Right hindlimb (tissue), 1 donor: ENCODE results near the gene WDR17.

Experiments used
- DNase-seq: peaks from one replicate; pipeline ENCODE4 v3.0.0-alpha.2; 2018

WDR17 gene

DNA sequence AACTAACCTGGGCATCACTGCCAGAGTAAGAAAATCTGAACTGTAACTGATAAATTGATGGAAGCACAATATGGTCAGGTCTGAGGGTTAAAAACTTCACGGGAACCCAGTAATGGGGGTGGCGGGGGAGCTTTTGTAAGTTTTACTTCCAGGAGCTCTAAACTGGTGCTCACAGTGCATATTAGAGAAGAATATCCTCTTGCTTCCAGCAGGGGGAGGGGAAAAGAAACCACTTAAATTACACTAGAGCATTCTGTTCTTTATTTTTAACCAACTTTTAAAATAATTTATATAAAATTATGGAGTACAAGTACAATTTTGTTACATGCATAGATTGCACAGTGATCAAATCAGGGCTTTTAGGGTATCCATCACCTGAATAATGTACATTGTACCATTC is 33.7 kb downstream of the WDR17 start:
- DNase-seq, result no peak

DNA sequence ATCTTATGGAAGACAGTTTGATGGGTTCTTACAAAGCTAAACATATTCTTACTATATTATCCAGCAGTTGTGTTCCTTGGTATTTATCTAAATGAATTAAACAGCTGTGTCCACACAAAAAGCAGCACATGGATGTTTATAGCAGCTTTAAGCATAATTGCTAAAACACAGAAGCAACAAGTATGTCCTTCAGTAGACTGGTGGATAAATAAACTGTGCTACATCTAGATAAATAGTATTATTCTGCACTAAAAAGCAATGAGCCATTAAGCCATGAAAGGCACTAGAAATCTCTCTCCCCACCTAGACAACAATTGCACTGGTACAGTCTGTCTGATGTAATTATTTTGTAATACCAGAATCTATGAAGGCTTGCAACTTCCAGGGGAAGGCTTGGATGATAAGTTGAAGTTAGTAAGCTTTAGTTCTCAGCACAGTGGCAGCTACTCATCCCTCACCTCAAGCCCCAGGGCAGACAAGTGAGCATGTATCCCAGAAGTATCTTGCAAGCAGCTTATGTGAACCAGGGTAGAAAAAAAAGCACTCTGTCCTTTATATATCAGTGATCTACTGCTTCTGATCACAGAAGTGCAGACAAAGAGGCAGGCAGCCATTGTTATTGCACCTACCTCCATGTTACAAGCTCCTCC is 36.9 kb downstream of the WDR17 start:
- no peak for DNase-seq

DNA sequence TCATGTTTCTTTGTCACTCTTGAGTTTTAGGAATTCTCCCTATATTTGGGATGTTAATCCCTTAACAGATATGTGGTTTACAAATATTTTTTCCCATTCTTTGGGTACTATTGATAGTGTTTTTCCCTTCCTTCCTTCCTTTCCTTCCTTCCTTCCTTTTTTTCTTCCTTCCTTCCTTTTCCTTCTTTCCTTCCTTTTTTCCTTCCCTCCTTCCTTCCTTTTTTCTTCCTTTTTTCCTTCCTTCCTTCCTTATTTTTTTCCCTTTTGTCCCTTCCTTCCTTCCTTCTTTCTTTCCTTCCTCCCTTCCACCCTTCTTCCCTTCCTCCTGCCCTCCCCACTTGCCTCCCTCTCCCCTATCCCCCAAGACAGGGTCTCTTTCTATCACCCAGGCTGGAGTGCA is 42.1 kb downstream of the WDR17 start:
- DNase-seq, result no peak

DNA sequence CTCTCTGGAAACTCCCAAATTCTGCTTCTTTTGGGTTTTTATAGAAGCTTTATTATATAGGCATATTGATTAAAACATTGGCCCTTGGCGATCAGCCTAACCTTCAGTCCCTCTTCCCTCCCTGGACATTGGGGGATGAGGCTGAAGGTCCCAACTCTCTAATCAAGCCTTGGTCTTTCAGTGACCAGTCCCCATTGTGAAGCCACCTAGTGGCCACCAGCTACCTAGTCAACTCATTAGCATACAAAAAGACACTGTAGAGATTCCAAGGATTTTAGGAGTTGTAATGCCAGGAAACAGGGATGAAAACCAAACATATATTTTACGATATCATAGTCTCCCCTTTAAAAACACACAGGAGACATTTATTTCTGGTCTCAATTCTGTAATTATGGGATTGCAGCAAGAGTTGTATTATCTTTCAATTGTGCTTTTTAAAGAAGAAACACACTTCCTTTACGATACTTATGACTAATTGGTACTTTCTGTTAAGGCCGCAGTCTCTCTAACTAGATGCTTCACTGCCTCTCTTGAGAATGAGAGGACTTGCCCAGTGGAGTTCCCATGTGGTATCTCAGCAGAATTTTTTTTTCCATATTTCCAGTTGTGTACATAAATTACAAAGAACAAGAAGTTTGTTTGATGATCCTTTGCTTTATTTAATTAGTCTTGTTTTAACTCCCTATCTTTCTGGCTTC is 58.2 kb downstream of the WDR17 start:
- DNase-seq, result no peak

DNA sequence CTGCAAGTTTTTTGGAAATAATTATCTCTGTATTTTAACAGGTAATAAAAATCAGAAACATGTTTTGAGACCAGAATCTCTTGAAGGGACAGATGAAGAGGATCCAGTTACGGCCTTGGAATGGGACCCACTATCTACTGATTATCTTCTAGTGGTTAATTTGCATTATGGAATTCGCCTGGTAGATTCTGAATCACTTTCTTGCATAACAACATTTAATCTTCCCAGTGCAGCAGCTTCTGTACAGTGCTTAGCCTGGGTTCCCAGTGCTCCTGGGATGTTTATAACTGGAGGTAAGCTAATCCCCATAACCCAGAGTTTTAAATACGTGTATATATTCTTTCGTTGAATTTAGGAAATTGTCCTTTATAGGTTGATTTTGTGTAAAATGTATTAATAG is 59.4 kb downstream of the WDR17 start:
- no peak for DNase-seq

DNA sequence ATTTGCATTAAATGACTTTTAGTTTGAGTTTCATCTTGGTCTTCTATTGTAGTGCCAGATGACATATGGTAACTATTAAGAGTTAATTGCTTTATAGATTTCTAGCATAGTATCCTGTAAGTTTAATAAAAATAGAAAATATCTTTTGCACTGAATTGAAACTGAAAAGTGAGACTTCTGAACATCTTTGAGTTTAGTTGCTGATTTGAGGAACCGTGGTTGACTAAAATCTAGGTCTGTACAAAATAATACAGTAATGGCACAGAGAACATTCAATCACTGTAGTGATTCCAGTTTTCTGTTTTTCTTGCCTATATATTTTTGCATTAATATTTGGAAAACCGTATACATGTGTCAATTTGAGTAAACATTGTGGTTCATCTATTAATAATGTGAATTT is 69.0 kb downstream of the WDR17 start:
- DNase-seq, result no peak

DNA sequence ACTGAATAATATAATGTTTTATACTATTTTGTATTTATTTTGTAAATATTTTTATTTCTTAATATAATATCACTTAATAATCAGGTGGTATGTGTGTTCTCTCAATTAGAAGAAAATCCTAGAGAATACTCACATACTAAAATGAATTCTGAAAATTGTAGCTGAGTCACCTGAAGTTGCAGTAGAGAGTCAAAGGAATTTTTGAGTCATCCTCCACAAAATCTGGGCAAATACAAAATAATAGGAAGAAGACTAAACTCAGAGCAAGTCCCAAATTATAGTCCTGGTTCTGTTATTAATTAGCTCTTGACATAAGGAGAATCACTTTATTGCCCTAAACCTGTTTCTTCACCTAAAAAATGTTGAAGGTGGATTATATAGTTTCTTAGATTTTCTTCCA is 72.0 kb downstream of the WDR17 start:
- DNase-seq, result no peak

DNA sequence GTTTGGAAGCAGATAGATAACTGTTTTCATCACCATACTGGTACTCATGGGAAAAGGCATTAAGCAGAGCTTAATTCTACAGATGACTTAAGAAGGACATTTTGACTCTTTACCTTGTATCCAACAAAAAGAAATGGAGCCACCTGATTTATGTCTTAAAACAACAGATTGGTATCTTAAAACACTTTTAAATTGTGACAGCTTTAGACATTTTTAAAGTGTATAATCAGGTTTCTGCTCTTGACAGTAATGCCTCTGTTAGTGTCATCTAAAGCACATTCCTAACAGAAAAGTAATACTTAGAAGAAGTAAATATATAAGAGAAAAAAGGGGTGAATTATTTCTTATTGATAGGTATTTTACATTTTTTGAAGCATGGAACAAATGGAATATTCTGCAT is 73.9 kb downstream of the WDR17 start:
- no peak for DNase-seq

DNA sequence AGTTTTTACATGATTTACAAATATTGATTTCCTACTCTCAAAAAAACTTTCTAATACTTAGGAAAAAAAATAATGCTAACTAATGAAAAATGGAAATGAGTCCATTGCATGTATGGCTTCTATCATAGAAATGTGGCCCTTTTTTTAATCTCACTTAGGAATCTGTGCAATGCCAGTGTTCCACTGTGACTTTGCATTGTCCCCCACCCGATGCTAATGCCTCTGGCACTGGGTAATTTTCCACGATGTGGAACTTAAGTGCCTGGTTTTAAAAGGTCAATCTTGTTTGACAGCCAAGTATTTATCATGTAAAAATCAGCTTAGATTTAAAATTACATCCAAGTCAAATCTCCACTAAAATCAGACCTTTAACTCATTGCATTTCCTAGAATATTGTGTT is 76.6 kb downstream of the WDR17 start:
- no peak for DNase-seq

DNA sequence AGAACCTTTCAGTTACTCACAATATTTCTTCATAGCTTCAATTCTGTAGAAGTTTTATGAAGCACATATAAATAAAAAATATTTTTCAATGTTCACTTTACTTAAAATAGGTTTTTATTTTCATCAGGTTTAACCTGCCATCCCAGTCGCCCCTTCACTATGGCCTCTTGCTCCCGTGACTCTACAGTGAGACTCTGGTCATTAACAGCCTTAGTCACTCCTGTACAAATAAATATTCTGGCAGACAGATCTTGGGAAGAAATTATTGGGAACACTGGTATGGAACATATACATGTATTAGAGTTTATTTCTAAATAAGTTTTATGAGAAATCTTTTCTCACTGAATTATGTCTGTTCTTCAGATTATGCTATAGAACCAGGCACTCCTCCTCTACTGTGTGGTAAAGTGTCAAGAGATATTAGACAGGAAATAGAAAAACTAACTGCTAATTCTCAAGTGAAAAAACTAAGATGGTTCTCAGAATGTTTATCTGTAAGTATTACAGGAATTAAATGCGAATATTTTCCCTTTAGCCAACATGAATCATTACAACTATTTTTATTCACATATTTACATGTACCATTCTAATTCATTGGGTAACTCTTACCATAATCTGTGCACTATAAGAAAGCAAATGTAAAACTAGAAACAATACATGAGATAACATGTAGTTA is 84.2 kb downstream of the WDR17 start:
- no peak for DNase-seq

DNA sequence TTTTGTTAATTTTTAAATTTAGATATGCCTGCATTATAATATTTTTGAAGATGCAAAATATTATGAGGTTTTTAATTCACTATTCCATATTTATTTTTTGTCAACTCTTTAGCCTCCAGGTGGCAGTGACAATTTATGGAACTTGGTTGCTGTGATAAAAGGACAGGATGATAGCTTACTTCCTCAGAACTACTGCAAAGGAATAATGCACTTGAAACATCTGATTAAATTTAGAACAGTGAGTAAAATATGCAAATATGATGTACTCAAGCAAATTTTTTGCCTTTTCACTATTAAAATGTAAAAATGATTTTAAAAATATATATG is 84.7 kb downstream of the WDR17 start:
- DNase-seq, result no peak

DNA sequence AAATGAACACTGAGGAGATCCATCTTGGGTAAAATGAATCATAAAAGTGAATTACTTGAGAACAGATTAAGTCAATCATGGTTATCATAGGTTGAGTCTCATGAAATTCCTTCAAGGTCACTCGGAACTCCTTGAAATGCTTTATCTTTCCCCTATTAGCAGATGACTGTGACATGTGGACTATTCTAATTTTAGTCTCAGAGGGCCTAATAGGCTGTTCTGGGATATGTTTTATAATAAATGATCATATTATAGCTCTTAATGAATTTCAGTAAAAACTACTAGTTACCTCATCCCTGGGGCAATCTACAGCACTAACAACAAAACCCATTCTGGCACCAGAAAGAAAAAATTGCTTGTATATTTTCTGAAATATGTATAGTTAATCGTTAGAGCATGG is 85.1 kb downstream of the WDR17 start:
- DNase-seq, result no peak

DNA sequence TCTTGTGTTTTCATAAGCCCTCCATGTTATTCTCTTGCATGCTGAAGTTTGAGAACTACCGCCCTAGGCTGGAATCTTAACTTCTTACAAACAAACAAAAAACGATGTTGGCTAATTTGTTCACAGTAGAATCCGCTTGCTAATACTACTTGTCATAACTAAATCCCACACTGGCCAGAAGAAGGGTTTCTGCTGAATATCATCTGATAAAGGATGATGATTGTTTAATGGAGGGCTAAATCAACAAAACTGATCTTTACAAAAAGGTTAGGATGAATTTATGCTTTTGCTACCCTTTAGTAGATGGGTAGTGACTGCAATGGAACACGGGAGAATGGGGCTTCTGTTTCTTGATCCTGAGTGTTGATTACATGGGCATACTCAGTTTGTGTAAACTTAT is 87.5 kb downstream of the WDR17 start:
- no peak for DNase-seq

DNA sequence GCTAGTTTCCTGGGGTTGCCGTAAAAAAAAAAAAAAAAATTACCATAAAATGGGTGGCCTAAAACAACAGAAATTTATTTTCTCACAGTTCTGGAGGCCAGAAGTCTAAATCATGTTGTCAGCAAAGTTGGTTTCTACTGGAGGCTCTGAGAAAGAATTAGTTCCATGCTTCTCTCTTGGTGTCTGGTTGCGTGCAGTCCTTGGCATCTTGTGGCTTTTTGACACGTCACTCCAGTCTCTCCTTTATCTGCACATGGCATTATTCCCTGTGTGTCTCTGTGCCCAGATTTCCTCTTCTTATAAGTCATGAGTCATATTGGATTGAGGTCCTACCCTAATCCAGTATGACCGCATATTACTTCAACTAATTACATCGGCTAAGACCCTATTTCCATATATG is 91.0 kb downstream of the WDR17 start:
- no peak for DNase-seq

DNA sequence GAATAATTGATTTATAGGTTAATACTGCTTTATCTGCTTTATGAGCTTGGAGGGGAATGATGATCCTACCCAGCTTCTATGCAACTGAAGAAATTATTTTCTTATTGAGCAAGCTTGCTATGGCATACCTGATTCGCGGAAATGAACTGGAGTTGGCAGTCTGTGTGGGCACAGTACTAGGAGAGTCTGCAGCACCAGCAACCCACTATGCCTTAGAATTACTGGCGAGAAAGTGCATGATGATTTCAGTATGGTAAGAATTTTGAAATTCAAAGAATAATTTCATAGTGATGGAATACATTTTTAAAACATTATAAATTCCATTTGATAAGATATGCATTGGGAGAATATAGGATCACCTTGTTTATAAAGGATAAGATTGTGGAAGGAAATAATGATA is 97.4 kb downstream of the WDR17 start:
- DNase-seq, result no peak

DNA sequence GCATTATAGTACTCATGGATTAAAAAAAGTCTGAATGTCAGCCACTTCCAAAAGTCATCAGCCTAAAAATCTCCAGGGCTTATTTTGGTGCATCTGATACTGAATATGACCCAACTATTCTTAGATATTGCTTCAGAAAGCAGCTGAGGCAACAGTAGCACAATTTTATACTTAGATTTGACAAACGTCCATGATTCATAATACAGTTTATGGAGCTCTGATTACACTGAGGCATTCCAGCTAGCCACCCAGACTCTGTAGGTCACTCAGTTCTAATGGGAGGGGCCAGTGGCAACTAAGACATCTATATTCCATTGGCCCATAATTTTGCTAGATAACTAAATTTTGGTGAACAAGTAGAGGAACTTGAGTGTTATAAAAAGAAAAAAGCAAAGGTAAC is 119.4 kb downstream of the WDR17 start:
- no peak for DNase-seq

DNA sequence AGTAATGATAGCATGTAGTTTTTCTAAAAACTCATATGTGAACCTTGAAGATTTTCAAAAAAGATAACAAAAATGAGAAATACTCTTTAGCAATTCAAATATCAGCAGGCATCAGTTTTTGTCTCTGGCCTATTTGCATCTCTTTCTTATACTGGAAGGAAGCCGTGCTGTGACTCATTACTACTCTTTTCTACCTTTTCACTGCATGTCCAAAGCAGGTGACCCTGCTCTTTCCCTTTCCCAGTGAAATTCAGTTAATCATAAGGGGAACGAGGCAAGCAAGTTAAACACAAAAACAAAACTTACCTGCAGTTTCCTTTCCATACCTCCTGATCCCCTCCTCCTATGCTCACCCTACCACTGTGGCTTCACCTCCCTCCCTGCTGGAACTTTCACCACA is 120.4 kb downstream of the WDR17 start:
- no peak for DNase-seq

DNA sequence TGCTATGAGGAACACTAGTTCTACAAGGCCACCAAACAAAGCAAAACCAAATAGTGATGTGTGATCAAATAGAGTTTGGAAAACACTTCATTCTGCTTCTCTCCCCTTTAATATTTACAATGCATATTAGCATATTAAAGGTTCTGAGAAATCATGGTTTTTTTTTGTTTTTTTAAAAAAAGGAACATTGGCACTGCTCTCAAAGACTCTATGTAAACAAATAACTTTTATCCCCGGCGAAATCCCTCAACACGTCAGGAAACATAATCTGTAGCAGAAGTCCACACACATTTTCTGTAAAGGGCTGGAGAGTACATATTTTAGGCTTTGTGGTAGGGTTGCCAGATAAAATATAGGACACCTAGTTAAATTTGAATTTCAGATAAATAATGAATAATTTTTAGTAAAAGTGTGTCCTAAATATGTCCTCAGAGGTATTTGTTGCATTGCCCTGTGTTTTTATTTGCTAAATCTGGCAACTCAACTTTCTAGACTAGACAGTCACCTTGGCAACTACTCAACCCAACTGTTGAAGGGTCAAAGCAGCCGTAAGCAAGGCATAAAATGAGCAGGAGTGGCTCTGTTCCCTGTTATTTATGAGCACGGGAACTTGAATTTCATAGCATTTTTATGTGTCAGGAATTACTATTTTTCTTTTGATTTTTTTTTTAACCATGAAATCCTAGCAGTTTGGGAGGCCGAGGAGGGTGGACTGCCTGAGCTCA is 121.2 kb downstream of the WDR17 start:
- DNase-seq, result no peak

DNA sequence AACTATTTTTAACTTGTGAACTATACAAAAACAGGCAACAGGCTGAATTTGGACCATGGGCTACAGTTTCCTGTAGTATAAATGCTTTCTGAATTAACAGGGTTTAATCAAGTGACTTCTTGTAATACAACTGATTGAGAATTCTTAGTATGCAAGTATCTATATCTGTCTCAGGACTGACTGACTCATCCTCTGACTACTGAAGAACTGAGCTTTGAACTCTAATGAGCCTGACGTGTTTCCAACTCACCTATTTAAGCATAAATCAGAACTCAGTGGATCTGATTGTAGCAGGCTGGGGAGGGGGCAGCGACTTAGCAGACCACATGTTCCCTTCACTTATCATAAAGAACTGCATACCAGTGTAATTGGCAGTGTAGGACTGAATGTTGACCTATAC is 122.0 kb downstream of the WDR17 start:
- DNase-seq, result no peak

DNA sequence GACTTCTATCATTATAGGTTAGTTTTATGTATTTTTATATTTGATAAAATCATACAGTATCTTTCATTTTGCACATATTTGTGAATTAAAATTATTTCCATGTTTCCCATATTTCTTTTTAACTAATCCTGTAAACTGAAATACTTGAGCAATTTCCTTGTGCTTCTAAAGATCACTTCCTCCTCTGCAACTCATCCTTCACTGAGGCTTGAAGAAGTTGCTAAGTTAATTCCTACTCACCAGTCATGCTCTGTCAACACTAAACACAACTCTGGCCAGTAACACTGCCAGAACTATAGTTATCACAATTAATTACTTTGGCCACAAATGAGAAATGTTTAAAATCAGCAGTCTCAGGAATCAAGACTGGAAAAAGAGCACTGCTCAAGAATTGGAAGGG is 123.0 kb downstream of the WDR17 start:
- DNase-seq, result no peak

DNA sequence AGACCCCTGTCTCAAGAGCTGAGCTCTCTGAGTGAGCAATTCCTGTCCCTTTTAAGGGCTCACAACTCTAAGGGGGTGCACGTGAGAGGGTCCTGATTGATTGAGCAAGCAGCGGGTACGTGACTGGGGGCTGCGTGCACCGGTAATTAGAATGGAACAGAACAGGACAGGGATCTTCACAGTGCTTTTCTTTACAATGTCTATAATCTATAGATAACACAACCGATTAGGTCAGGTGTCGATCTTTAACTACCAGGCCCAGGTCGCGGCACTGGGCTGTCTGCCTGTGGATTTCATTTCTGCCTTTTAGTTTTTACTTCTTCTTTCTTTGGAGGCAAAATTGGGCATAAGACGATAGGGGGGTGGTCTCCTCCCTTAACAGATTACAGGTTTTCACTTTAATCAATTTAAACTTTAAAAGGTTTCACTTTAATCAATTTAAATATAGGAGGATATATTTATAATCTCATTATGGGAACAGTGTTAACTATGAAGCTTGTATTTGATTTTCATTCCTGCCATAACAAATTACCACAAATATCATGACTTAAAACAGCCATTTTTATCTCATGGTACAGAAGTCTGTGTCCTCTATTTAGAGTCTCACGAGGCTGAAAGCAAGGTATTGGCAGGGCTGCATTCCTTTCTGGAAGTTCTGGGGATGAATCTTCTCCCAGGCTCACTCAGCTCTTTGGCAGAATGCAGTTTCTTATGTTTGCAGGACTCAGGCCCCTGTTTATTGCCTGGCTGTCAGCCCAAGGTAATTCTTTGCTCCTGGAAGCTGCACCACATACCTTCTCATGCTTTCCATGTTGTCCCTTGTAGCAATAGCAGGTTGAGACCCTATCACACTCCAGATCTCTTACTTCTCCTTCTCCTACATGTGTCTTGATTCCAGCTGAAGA is 124.5 kb downstream of the WDR17 start:
- DNase-seq, result no peak

DNA sequence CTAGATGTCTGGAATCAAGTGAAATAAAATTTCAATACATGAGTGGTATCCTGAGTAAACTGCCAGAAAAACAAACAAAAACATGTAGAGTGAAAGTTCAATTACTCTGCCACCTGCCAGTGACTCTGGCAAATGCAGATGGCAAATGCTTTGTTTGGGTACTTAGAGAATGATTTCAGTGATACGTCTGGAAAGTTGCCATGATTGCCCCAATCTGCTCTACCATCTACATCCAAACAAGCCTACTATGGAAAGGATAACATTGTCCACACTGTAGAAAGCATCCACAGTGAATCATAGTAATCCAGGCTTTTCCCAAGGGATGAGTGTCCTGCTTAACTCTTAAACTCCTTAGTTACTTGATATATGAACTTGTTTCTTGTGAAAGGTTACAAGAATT is 126.3 kb downstream of the WDR17 start:
- DNase-seq, result no peak

DNA sequence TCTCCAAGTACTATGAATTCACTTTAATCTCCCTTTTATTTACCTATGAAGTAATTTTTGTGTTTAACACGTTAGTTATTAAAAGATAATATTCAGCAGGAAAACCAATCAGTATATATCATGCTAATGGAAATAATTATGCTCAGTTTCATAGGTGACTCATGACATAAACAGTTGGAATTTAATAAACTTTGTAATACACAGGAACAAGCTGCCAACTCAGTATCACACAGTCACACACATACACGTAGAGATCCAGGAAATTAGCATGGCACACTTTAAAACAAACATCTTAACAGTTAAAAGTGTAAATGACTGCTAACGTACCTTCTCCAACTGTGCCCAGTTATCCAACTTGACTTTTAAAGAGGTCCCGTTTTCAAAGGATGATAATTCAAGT is 127.5 kb downstream of the WDR17 start:
- no peak for DNase-seq
